Neural progenitor cell (in vitro differentiated cells): Measurements from ENCODE around the gene GPR141. TPM values are rescaled to one million over a fixed set of nuclear protein-coding genes. Genes with fewer than 3 reads are reported as not detected.

Experiments used
- DNase-seq: peaks from one replicate; pipeline ENCODE4 v3.0.0-alpha.2; 2016; ENCODE audit warnings: low spot score
- H2AFZ ChIP-seq: fragments of 200-600 bp; sonication (generic); replicated peaks from 2 replicates; pipeline ENCODE4 v1.6.1; 2016; ENCODE audit warnings: antibody characterized with exemption
- H3F3A ChIP-seq: fragments of 200-600 bp; sonication (generic); 2 replicates; pipeline ENCODE4 v1.6.1; 2016; ENCODE audit warnings: antibody characterized with exemption, low read depth
- H3K27ac ChIP-seq: fragments of 200-600 bp; sonication (generic); 2 replicates; pipeline ENCODE4 v1.5.1; 2016; ENCODE audit warnings: mild to moderate bottlenecking
- H3K27me3 ChIP-seq: fragments of 200-600 bp; sonication (generic); 2 replicates; pipeline ENCODE4 v1.6.1; 2016; ENCODE audit warnings: mild to moderate bottlenecking, moderate library complexity
- H3K36me3 ChIP-seq: fragments of 200-600 bp; sonication (generic); 2 replicates; pipeline ENCODE4 v1.5.1; 2016
- H3K4me1 ChIP-seq: fragments of 200-600 bp; sonication (generic); 2 replicates; pipeline ENCODE4 v1.6.1; 2016; ENCODE audit warnings: mixed run types
- H3K4me2 ChIP-seq: fragments of 200-600 bp; sonication (generic); 2 replicates; pipeline ENCODE4 v1.6.1; 2016
- H3K4me3 ChIP-seq: fragments of 200-600 bp; sonication (generic); 2 replicates; pipeline ENCODE4 v1.5.1; 2016
- H3K79me2 ChIP-seq: fragments of 200-600 bp; sonication (generic); 2 replicates; pipeline ENCODE4 v1.6.1; 2016; ENCODE audit warnings: low read depth
- H3K9ac ChIP-seq: fragments of 200-600 bp; sonication (generic); 2 replicates; pipeline ENCODE4 v1.6.1; 2016
- H3K9me3 ChIP-seq: fragments of 200-600 bp; sonication (generic); 2 replicates; pipeline ENCODE4 v1.5.1; 2016; ENCODE audit warnings: low read depth
- H4K20me1 ChIP-seq: fragments of 200-600 bp; sonication (generic); 2 replicates; pipeline ENCODE4 v1.6.1; 2016; ENCODE audit warnings: low read depth
- H3K27ac Mint-ChIP-seq: 3 replicates; pipeline ENCODE4 v1.8.0; 2021; ENCODE audit warnings: mixed read lengths
- H3K27me3 Mint-ChIP-seq: 2 replicates; pipeline ENCODE4 v1.8.0; 2022; ENCODE audit warnings: low read depth, mild to moderate bottlenecking, inconsistent platforms, moderate library complexity, mixed read lengths; ENCODE audit not compliant: insufficient read depth
- H3K36me3 Mint-ChIP-seq: 3 replicates; pipeline ENCODE4 v1.8.0; 2021; ENCODE audit warnings: mixed read lengths
- H3K4me1 Mint-ChIP-seq: 3 replicates; pipeline ENCODE4 v1.8.0; 2021; ENCODE audit warnings: mixed read lengths
- H3K4me3 Mint-ChIP-seq: 3 replicates; pipeline ENCODE4 v1.8.0; 2021; ENCODE audit warnings: mild to moderate bottlenecking, moderate library complexity, mixed read lengths
- H3K9me3 Mint-ChIP-seq: 3 replicates; pipeline ENCODE4 v1.8.0; 2020; ENCODE audit warnings: mixed read lengths
- EZH2 ChIP-seq: fragments of 200-600 bp; sonication (generic); IDR thresholded peaks from 2 replicates; pipeline ENCODE4 v1.6.1; 2017; ENCODE audit warnings: antibody characterized with exemption, mild to moderate bottlenecking, moderate library complexity
- EZH2phosphoT487 ChIP-seq: fragments of 200-600 bp; sonication (generic); IDR thresholded peaks from 2 replicates; pipeline ENCODE4 v1.6.1; 2017; ENCODE audit warnings: antibody characterized with exemption
- total RNA-seq: library from RNA; depleted of rRNA; stranded (reverse); fragments of >200 nt; gene quantifications from 2 replicates; pipeline ENCODE4 v1.2.3, GENCODE V29; 2015; ENCODE audit warnings: low replicate concordance
- TF ChIP-seq, protein P1 (sequence below): fragments of 200-600 bp; sonication (generic); IDR thresholded peaks from 2 replicates; pipeline ENCODE4 v1.5.1; 2017; ENCODE audit warnings: antibody characterized with exemption, mild to moderate bottlenecking

The GPR141 gene
- total RNA-seq, 1 donor from 2014 or later: 2.6 TPM

GRCh38 chr7:37724732-37725131 is 41.2 kb downstream of the GPR141 start:
- Mint-ChIP-seq H3K36me3 (no peaks in the 10 kb centered on the region), H3K9me3 (no peaks in the 10 kb centered on the region), H3K27ac (no peak overlapping the region), H3K4me1 (no peaks in the 10 kb centered on the region), H3K4me3 (no peak overlapping the region), H3K27me3 (peaks cover 2% of the 10 kb centered on the region)
- H3K79me2 ChIP-seq: no peaks in the 10 kb centered on the region
- no peak overlapping the region for H3K9ac ChIP-seq
- H4K20me1 ChIP-seq: no peaks in the 10 kb centered on the region
- TF ChIP-seq, protein P1, sequence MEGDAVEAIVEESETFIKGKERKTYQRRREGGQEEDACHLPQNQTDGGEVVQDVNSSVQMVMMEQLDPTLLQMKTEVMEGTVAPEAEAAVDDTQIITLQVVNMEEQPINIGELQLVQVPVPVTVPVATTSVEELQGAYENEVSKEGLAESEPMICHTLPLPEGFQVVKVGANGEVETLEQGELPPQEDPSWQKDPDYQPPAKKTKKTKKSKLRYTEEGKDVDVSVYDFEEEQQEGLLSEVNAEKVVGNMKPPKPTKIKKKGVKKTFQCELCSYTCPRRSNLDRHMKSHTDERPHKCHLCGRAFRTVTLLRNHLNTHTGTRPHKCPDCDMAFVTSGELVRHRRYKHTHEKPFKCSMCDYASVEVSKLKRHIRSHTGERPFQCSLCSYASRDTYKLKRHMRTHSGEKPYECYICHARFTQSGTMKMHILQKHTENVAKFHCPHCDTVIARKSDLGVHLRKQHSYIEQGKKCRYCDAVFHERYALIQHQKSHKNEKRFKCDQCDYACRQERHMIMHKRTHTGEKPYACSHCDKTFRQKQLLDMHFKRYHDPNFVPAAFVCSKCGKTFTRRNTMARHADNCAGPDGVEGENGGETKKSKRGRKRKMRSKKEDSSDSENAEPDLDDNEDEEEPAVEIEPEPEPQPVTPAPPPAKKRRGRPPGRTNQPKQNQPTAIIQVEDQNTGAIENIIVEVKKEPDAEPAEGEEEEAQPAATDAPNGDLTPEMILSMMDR: no peak
- no peak for TF ChIP-seq EZH2
- TF ChIP-seq EZH2phosphoT487: no peak
- no peak for DNase-seq
- H3K27me3 ChIP-seq: no peaks in the 10 kb centered on the region
- no peaks in the 10 kb centered on the region for H3K36me3 ChIP-seq
- no peak overlapping the region for H2AFZ ChIP-seq
- no peaks in the 10 kb centered on the region for H3F3A ChIP-seq
- H3K4me2 ChIP-seq: no peak overlapping the region
- H3K4me1 ChIP-seq: no peaks in the 10 kb centered on the region
- no peak overlapping the region for H3K4me3 ChIP-seq
- no peaks in the 10 kb centered on the region for H3K9me3 ChIP-seq
- H3K27ac ChIP-seq: no peak overlapping the region

- no peak overlapping the region for H3K27ac Mint-ChIP-seq
- TF ChIP-seq EZH2phosphoT487 (no peak), EZH2 (no peak)
- TF ChIP-seq, protein P1: no peak
Measured at GRCh38 chr7:37726016-37726415, 42.5 kb downstream of the GPR141 start.

DNA sequence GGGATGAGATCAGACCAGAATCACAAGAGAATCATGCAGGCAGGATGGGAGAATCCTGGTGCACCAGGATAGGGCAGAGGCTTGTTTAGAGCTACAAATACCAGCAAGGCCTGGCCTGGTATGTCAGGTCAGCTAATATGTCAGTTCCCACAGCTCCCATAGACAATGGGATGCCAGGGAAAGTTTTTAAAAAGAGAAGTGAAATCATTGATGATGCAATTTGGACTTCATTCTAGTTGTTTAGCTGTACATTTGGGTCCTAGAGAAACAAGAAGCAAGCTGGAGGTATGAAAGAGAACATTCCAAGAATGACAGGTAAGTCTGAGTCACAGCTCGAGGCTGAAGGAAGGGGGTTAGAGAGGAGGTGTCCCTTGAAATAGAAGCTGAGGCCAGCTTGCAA is 45.2 kb downstream of the GPR141 start:
- no peak overlapping the region for H3K27ac Mint-ChIP-seq

More at GRCh38 chr7:37726016-37726415, 42.5 kb downstream of the GPR141 start:
- Histone ChIP-seq H3K4me3 (no peak overlapping the region), H3K4me2 (no peak overlapping the region), H4K20me1 (no peaks in the 10 kb centered on the region), H3K9ac (no peak overlapping the region), H3K4me1 (no peaks in the 10 kb centered on the region), H3K79me2 (no peaks in the 10 kb centered on the region), H3K27me3 (no peaks in the 10 kb centered on the region), H2AFZ (no peak overlapping the region), H3F3A (no peaks in the 10 kb centered on the region), H3K36me3 (no peaks in the 10 kb centered on the region), H3K27ac (no peak overlapping the region), H3K9me3 (no peaks in the 10 kb centered on the region)
- Mint-ChIP-seq H3K4me1 (no peaks in the 10 kb centered on the region), H3K36me3 (no peaks in the 10 kb centered on the region), H3K4me3 (no peak overlapping the region), H3K27me3 (peaks cover 2% of the 10 kb centered on the region), H3K9me3 (no peaks in the 10 kb centered on the region)
- no peak for DNase-seq

More for the DNA sequence above, 45.2 kb downstream of the GPR141 start:
- no peaks in the 10 kb centered on the region for H3K27me3 ChIP-seq
- H3K9ac ChIP-seq: no peak overlapping the region
- H3K79me2 ChIP-seq: no peaks in the 10 kb centered on the region
- no peaks in the 10 kb centered on the region for H3K36me3 ChIP-seq
- H3F3A ChIP-seq: no peaks in the 10 kb centered on the region
- H3K27ac ChIP-seq: no peak overlapping the region
- Mint-ChIP-seq H3K36me3 (no peaks in the 10 kb centered on the region), H3K4me1 (no peaks in the 10 kb centered on the region), H3K4me3 (no peak overlapping the region), H3K9me3 (no peaks in the 10 kb centered on the region), H3K27me3 (no peaks in the 10 kb centered on the region)
- no peak overlapping the region for H3K4me3 ChIP-seq
- no peak overlapping the region for H2AFZ ChIP-seq
- no peaks in the 10 kb centered on the region for H3K4me1 ChIP-seq
- DNase-seq: no peak
- H3K9me3 ChIP-seq: no peaks in the 10 kb centered on the region
- no peak overlapping the region for H3K4me2 ChIP-seq
- TF ChIP-seq, protein P1: no peak
- TF ChIP-seq EZH2phosphoT487 (no peak), EZH2 (no peak)
- no peaks in the 10 kb centered on the region for H4K20me1 ChIP-seq
